GM10847 (cell line): Measurements from ENCODE around the gene ZNF227.

Experiments used
- POLR2A ChIP-seq: IDR thresholded peaks from 2 replicates; pipeline ENCODE4 v1.6.1; 2011; ENCODE audit not compliant: insufficient read length; ENCODE audit errors: extremely low read depth

The ZNF227 gene

DNA sequence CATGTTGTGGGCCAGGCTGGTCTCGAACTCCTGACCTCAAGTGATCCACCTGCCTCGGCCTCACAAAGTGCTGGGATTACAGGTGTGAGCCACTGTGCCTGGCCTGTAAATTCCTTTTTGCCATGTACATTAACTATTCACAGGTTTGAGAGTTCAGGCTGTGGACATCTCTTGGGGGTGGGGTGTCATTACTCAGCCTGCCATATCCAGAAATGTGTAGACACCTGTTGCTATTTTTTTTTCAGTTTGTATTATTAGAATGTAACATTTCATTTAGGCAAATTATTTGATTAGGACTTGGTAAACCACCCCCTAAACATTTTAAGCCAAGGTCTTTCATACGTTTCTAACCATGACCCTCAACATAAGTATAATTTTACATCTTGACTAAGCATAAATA lies 20.5 kb downstream of the ZNF227 start:
- TF ChIP-seq POLR2A, result no peak

DNA sequence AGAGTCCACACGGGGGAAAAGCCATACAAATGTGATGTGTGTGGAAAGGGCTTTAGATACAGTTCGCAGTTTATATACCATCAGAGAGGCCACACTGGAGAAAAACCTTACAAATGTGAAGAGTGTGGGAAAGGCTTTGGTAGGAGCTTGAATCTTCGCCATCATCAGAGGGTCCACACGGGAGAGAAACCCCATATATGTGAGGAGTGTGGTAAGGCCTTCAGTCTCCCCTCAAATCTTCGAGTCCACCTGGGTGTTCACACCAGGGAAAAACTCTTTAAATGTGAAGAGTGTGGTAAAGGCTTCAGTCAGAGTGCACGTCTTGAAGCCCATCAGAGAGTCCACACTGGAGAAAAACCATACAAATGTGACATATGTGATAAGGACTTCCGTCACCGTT lies 24.1 kb downstream of the ZNF227 start:
- no peak for TF ChIP-seq POLR2A

DNA sequence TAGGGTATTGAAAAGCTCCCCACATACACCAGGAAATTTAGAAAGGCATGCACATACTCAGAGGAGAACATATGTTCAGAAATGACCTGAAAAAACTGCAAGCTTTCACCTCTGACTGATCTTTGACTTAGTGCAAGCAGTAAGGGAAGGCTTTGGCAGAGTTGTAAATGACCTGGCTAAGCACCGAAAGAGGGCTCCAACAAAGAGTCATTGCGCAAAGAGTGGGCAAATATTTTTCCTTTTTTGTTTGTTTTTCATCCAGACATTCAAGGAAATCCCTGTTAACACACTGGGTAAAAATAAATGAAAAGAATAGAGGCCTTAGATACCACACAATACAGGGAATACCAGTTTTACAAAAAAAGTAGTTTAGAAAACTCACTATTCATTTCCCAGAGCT lies 42.2 kb downstream of the ZNF227 start:
- TF ChIP-seq POLR2A, result no peak

DNA sequence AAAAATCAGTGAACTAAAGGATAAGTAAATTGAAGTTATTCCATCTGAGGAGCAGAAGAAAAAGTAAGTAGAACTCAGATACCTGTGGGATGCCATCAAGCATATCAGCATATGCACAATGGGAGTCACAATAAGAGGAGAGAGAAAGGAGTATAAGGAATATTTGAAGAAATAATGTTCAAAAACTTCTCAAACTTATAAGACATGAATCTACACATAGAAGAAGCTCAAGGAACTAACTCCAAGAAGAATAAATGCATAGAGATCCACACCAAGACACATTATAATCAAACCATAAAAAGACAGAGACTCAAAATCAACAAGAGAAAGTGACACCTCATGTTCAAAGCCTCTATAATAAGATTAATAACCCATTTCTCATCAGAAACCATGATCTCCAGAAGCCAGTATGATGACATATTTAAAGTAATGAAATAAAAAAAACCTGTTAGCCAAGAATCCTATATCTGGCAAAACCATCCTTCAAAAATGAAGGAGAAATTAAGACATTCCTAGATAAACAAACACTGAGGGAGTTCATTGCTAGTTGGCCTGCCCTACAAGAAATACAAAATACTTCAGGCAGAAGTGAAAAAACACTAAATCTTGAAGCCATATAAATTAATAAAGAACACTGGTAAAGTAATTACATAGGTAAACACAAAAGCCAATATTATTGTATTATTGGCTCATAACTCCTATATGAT lies 43.5 kb downstream of the ZNF227 start:
- no peak for TF ChIP-seq POLR2A

DNA sequence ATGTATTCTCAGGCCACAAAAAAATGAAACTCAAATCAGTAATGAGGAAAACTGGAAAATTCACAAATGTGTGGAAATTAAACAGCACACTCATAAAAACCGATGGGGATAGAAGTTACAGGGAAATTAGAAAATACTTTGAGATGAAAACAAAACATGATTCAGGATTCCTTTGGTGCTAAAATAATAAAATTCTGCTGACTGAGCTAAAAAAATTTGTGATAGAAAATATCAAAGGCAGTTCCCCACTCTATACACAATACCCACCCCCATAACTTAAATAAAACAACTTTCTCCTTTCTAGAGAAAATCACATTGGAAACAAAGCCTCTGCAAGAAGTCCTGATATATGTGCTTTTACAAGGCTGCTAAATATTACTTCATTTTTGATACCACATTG lies 45.8 kb downstream of the ZNF227 start:
- no peak for TF ChIP-seq POLR2A

DNA sequence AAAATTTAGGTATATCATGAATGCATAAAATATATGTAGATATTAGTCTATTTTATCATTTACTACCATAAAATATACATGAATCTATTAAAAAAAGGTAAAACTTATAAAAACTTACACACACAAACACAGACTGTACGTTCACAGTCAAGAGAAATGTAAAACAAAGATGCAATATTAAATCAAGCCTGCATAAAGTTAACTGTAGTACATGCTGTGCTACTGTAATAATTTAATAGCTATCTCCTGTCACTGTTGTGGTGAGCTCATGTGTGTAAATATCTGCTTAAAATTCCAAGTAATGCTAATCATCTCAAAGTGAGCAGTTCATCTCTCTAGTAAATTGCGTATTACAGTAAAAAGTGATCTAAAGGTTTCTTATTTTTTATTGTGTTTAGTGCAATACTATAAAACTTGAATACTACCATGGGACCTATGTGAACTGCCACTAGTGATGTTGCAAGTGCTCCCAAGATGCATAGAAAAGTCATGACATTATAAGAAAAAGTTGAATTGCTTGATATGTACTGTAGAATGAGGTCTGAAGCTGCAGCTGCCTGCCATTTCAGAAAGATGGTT lies 46.6 kb downstream of the ZNF227 start:
- TF ChIP-seq POLR2A, result no peak

DNA sequence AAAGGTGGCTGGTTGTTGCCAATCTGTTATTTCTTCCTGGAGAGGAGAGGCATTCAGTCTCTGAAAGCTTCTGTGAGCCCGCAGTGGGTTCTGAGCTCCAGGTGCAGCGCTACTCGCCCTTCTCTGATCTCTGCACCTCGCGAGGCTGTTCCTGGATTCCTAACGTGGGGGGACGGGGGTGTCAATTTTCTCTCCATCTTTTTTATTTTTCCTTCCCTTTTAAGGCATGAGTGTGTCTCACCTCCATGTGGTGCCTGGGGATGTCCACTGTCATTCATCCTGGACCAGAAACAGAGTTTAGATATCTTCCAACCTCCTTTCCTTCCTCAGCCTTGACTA lies 48.0 kb downstream of the ZNF227 start:
- TF ChIP-seq POLR2A, result no peak

DNA sequence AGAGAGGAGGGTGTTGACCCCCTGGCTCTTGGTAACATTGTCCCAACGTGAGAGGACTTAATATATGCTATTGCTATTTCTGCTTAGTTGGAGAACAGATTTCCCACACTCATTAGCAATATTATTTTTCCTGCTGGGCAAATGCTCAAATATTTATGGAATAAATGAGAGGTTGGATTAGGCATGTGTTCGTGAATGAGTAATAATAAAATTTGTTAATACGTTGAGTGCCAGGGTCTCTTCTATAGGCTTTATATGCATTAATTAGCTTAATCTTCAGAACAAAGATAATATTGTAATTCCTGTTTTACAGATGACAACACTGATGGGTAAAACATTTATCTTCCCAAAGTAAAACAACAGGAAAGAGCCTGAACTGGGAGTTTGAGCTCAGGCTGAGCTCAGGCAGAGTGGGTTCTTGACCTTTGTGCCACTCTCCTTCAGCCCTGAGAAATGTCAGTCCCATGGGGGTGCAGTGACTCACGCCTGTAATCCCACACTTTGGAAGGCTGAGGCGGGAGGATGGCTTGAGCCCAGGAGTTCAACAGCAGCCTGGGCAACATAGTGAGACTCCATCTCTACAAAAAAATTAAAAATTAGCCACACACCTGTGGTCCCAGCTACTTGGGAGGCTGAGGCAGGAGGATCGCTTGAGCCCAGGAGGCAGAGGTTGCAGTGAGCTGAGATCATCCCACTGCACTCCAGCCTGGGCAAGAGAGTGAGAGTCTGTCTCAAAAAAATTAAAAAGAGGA lies 48.5 kb downstream of the ZNF227 start:
- TF ChIP-seq POLR2A, result no peak

DNA sequence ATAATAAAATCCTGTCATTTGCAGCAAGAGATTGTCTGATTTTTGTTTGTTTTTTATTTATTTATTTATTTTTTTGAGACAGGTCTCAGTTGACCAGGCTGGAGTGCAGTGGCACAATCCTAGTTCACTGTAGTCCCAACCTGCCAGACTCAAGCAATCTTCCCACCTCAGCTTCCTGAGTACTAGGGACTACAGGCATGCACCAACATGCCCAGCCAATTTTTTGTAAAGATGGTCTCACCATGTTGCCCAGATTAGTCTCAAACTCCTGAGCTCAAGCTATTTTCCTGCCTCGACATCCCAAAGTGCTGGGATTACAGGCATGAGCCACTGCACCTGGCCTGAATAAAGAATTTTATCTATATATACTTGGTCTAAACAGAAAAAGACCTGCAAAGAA lies 65.0 kb downstream of the ZNF227 start:
- no peak for TF ChIP-seq POLR2A

DNA sequence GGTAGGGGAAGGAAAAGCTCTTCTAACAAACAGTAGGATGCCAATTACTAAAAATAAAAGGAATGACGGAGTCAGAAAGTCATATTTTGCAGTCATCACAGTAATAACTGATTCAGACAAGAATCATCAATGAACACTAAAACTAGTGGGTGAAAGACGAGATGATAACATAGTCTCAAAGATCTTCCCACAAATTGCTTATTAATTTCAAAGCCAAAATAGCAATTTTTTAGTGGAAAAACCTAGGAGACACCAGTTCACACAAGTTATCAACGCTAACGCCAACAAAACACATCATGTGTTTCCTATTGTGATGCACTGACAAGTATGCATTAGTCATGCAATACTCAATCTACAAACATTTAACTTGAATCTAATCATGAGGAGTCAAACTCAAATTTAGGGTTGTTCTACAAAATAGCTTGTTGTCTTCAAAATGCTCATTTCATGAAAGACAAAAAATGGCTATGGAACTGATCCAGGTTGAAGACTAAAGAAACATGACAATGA lies 65.9 kb downstream of the ZNF227 start:
- TF ChIP-seq POLR2A, result no peak

DNA sequence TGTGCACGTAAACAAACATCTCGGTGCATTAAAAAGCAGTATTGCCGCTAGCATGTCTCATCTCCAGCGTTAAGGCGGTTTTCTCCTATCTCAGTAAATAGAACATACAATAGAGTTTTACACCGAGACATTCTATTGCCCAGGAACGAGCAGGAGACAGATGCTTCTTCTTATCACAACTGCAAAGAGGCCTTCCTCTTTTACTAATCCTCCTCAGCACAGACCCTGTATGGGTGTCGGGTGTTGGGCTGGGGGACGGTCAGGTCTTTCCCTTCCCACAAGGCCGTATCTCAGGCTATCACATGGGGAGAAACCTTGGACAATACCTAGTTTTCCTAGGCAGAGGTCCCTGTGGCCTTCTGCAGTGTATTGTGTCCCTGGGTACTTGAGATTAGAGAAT lies 68.6 kb downstream of the ZNF227 start:
- TF ChIP-seq POLR2A, result no peak

DNA sequence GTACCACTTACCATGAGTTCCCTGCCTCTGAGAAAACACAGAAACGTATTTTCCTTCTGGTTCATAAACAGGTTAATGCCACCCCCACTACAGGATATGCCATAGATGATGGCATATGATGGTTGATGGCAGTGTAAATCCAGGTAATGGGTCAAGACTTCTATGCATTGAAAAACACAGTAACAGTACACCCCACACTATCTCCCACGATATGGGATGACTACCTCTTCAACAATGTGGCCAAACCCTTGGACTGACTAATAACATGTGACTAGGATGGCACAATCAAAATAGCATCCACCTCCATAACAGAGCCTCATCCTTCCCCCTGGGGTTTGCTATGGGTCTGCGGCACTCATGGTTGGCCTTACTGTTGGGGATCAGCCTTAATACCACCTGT lies 70.5 kb downstream of the ZNF227 start:
- no peak for TF ChIP-seq POLR2A

DNA sequence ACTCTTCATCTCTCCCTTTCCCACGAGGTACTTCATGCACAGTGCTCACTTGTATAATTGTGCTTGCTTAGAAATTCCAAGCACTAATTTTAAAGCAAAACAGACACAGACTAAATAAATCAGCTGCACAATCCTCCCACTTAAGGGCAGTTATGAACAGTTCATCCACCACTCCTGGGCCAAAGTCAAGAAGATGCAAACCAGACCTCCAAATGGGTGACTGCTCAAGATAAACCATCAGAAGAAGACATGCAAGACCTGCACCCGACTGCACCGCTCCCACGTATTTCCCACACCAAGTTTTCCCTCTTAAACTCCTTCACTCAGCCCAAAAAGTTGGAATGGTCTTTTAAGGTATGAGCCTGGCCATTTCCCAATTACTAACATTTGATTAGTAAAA lies 72.6 kb downstream of the ZNF227 start:
- no peak for TF ChIP-seq POLR2A
